NT2/D1 (cell line): ENCODE measurements around the gene MS4A8.

Experiments
- YY1 ChIP-seq: IDR thresholded peaks from 2 replicates; pipeline ENCODE4 v1.6.1; 2011; ENCODE audit not compliant: insufficient read length, insufficient read depth
- ZNF274 ChIP-seq: IDR thresholded peaks from 2 replicates; pipeline ENCODE4 v1.6.1; 2011; ENCODE audit warnings: mild to moderate bottlenecking, low read depth, low read length

GRCh38 chr11:60747359-60747873 is 48.0 kb downstream of the MS4A8 start:
- TF ChIP-seq YY1: no peak
- no peak for TF ChIP-seq ZNF274
